ENCODE measurements around the gene ATP6V1B1. TPM values are rescaled to one million over a fixed set of nuclear protein-coding genes. Genes with fewer than 3 reads are reported as not detected.
A peak's percentile ranks its signal among the peaks of the same experiment; 100 is the strongest.

Gene ATP6V1B1
- total RNA-seq, 1 donor from 2014 or later = 4.6 TPM

GRCh38 chr2:70981421-70981820 lies 45.7 kb downstream of the ATP6V1B1 start:
- Mint-ChIP-seq H3K36me3 (ENCODE audit: low read depth) (peaks cover 5% of the 10 kb centered on the region), H3K27me3 (ENCODE audit: low read depth) (no peaks in the 10 kb centered on the region), H3K27ac (ENCODE audit: unreplicated experiment) (no peak overlapping the region), H3K4me1 (peaks cover 18% of the 10 kb centered on the region), H3K9me3 (no peaks in the 10 kb centered on the region), H3K4me3 (no peak overlapping the region)
- no peak for TF ChIP-seq CTCF (conservative IDR thresholded peaks at IDR 0.05)
- DNase-seq (ENCODE audit: low read depth, low spot score) = no peak

- no peaks in the 10 kb centered on the region for H3K27me3 Mint-ChIP-seq (ENCODE audit: low read depth)
- TF ChIP-seq CTCF (conservative IDR thresholded peaks at IDR 0.05) = no peak
- H3K4me3 Mint-ChIP-seq = no peak overlapping the region
- H3K9me3 Mint-ChIP-seq = no peaks in the 10 kb centered on the region
- no peak overlapping the region for H3K27ac Mint-ChIP-seq (ENCODE audit: unreplicated experiment)
- H3K36me3 Mint-ChIP-seq (ENCODE audit: low read depth) = peaks cover 8% of the 10 kb centered on the region
- DNase-seq (ENCODE audit: low read depth, low spot score) = no peak
- H3K4me1 Mint-ChIP-seq = peaks cover 12% of the 10 kb centered on the region
Measured at GRCh38 chr2:70981866-70982810, 46.4 kb downstream of the ATP6V1B1 start.

DNA sequence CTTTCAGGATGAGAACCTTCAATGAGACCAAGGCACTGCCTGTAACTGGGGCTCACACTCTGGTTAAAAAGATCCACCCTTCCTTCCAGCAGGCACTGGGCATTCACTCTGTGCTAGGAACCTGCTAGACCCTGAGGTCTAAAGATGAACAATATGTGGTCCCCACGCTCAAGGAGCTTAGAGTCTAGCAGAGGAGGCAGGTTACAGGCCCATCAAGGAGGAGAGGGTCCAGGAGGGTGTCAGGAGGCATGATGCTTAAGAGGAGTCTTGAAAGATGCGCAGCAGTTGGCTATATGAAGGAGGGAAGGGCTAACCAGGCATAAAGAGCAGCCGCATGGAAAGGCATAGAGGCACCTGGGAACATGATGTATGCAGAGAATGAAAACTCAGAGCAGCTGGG lies 47.3 kb downstream of the ATP6V1B1 start:
- peak overlapping the region; percentile 52 for H3K4me3 Mint-ChIP-seq
- peaks cover 8% of the 10 kb centered on the region for H3K36me3 Mint-ChIP-seq (ENCODE audit: low read depth)
- no peak for TF ChIP-seq CTCF (conservative IDR thresholded peaks at IDR 0.05)
- H3K27ac Mint-ChIP-seq (ENCODE audit: unreplicated experiment) = no peak overlapping the region
- peaks cover 4% of the 10 kb centered on the region for H3K4me1 Mint-ChIP-seq
- no peaks in the 10 kb centered on the region for H3K9me3 Mint-ChIP-seq
- no peaks in the 10 kb centered on the region for H3K27me3 Mint-ChIP-seq (ENCODE audit: low read depth)
- no peak for DNase-seq (ENCODE audit: low read depth, low spot score)

GRCh38 chr2:70983506-70984227 lies 48.0 kb downstream of the ATP6V1B1 start:
- DNase-seq (ENCODE audit: low read depth, low spot score) = no peak

DNA sequence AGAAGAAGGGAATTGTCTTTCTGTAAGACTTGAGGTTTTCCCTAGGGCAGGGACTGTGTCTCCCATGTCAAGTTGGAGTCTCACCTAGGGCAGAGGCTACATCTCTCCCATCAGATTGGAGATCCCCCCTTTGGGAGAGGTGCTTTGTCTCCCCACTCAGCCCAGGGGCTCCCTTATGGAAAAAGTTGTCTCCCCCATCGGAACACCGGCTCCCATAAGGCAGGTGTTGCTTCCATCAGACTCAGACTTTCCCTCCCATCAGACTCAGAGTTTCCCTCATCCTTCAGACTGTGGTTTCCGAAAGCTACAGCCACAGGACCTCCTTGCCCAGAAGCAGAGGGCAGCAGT lies 48.5 kb downstream of the ATP6V1B1 start:
- H3K36me3 Mint-ChIP-seq (ENCODE audit: low read depth) = peaks cover 12% of the 10 kb centered on the region
- DNase-seq (ENCODE audit: low read depth, low spot score) = no peak
- no peak overlapping the region for H3K4me3 Mint-ChIP-seq
- no peaks in the 10 kb centered on the region for H3K27me3 Mint-ChIP-seq (ENCODE audit: low read depth)
- no peak for TF ChIP-seq CTCF (conservative IDR thresholded peaks at IDR 0.05)
- no peak overlapping the region for H3K27ac Mint-ChIP-seq (ENCODE audit: unreplicated experiment)
- H3K9me3 Mint-ChIP-seq = no peaks in the 10 kb centered on the region
- no peaks in the 10 kb centered on the region for H3K4me1 Mint-ChIP-seq

More at GRCh38 chr2:70983506-70984227, 48.0 kb downstream of the ATP6V1B1 start:
- H3K27ac Mint-ChIP-seq (ENCODE audit: unreplicated experiment) = no peak overlapping the region
- no peaks in the 10 kb centered on the region for H3K9me3 Mint-ChIP-seq
- no peaks in the 10 kb centered on the region for H3K4me1 Mint-ChIP-seq
- peaks cover 11% of the 10 kb centered on the region for H3K36me3 Mint-ChIP-seq (ENCODE audit: low read depth)
- H3K4me3 Mint-ChIP-seq = peak overlapping the region; percentile 52
- H3K27me3 Mint-ChIP-seq (ENCODE audit: low read depth) = no peaks in the 10 kb centered on the region
- TF ChIP-seq CTCF (conservative IDR thresholded peaks at IDR 0.05) = no peak

Data from neural crest cell (in vitro differentiated cells).